Erythroblast (primary cell): ENCODE results near the gene P2RX6.

ENCODE experiments used
- GATA1 ChIP-seq: IDR thresholded peaks from 2 replicates; pipeline ENCODE4 v1.6.1; 2011; ENCODE audit warnings: low read depth, mild to moderate bottlenecking, control low read depth, low read length, moderate library complexity
- POLR2A ChIP-seq: IDR thresholded peaks from 2 replicates; pipeline ENCODE4 v1.6.1; 2011; ENCODE audit warnings: mild to moderate bottlenecking, low read length

GRCh38 chr22:21013657-21014201 lies 1.2 kb upstream of the P2RX6 start:
- no peak for TF ChIP-seq POLR2A
- no peak for TF ChIP-seq GATA1
